ENCODE results near the gene IFNA16.
"Not testable (repeated sequence)": the region's sequence is repeated elsewhere in the genome, so short reads cannot be mapped to it uniquely, and the experiment has no call there.

Gene IFNA16

DNA sequence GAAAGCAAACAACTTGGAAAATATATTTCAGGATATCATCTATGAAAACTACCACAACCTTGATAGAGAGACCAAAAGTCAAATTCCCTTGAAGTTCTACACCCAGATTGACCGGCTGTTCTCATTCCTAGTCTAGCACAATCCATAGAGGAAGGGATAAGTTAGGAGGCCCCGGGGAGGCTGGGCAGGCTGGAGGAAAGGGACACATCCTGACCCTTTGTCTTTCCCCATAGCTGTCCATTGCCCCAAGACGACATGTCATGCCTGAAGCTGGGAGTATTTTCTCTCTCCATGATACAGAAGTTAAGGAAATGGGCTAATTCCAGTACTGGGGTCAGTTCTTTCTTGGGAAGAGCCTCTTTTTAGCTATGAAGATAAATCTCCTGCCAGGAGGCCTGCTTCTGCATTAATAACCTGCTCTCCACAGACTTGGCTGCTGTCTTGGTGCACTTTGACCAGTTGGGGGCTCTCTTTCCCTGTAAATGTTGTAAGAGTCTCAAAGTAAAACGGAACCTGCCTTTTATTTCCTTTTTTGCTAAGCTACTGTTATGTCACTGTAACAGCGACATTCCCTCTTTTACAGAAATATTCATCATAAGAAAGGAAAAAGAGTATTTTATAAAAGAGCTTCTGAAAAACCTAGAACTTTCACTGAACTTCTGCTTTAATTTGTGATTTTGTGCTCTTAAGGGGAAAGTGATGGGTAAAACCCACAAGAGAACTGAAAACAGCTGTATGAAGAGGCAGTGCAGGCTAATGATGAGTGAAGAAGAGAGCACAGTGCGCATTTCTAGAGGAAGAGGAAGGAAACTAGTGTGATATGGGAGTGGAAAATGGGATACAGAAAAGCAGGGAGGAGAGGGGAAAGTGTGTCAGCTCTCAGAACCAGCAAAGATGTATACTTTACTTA, 22.0 kb downstream of the IFNA16 start:
- H3K27ac ChIP-seq; H3K36me3 ChIP-seq (replicated peaks); in situ Hi-C loops (cut with HindIII; ENCODE audit: low pct_ligation_motif_present, low sequenced_read_pairs); H3K27me3 ChIP-seq (replicated peaks); H3K4me3 ChIP-seq (ENCODE audit: low read depth, low read length): not testable (repeated sequence)
- peak; percentile 53 for DNase-seq
- TF ChIP-seq, protein P1, sequence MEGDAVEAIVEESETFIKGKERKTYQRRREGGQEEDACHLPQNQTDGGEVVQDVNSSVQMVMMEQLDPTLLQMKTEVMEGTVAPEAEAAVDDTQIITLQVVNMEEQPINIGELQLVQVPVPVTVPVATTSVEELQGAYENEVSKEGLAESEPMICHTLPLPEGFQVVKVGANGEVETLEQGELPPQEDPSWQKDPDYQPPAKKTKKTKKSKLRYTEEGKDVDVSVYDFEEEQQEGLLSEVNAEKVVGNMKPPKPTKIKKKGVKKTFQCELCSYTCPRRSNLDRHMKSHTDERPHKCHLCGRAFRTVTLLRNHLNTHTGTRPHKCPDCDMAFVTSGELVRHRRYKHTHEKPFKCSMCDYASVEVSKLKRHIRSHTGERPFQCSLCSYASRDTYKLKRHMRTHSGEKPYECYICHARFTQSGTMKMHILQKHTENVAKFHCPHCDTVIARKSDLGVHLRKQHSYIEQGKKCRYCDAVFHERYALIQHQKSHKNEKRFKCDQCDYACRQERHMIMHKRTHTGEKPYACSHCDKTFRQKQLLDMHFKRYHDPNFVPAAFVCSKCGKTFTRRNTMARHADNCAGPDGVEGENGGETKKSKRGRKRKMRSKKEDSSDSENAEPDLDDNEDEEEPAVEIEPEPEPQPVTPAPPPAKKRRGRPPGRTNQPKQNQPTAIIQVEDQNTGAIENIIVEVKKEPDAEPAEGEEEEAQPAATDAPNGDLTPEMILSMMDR (IDR thresholded peaks at IDR 0.05; ENCODE audit: low read depth, low read length, missing control alignments) = peak; percentile 66

DNA sequence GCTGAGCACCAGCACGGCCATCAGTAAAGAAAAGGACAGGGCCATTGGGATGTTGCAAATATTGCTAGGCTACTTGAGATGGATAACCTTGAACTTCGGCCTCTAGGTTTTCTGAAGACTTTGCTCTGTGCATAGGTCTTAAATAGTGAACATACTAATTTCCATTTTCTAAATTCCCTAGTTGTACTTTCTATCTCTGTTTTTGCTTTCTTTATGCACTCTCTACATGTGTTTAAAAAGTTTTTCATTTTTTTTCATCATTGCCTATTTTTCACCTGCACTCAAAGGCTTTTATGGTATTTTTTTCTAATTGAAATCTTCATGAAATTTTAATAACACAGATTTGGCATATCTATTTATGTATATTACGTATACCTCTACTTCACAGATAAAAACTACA, 29.6 kb downstream of the IFNA16 start, which contains the start of gene IFNA4:
TSS of gene IFNA4 (minus strand) at position 101 of the 400 bp plus-strand sequence. CDS start at position 45, 56 bp downstream.
- H3K27ac ChIP-seq; H3K36me3 ChIP-seq (replicated peaks); H3K27me3 ChIP-seq (replicated peaks); H3K4me3 ChIP-seq (ENCODE audit: low read depth, low read length); DNase-seq; in situ Hi-C loops (cut with HindIII; ENCODE audit: low pct_ligation_motif_present, low sequenced_read_pairs): not testable (repeated sequence)

DNA sequence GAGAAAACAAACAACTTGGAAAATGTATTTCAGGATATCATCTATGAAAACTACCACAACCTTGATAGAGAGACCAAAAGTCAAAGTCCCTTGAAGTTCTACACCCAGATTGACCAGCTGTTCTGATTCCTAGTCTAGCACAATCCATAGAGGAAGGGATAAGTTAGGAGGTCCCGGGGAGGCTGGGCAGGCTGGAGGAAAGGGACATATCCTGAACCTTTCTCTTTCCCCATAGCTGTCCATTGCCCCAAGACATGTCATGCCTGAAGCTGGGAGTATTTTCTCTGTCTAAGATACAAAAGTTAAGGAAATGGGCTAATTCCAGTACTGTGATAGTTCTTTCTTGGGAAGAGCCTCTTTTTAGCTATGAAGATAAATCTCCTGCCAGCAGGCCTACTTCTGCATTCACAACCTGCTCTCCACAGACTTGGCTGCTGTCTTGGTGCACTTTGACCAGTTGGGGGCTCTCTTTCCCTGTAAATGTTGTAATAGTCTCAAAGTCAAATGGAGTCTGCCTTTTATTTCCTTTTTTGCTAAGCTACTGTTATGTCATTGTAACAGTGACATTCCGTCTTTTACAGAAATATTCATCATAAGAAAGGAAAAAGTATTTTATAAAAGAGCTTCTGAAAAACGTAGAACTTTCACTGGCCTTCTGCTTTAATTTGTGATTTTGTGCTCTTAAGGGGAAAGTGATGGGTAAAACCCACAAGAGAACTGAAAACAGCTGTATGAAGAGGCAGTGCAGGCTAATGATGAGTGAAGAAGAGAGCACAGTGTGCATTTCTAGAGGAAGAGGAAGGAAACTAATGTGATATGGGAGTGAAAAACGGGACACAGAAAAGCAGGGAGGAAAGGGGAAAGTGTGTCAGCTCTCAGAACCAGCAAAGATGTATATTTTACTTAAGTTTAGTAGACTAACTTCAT, 34.0 kb downstream of the IFNA16 start:
- TF ChIP-seq, protein P1 (IDR thresholded peaks at IDR 0.05; ENCODE audit: low read depth, low read length, missing control alignments) = peak; percentile 67
- H3K27ac ChIP-seq; H3K36me3 ChIP-seq (replicated peaks); H3K27me3 ChIP-seq (replicated peaks); in situ Hi-C loops (cut with HindIII; ENCODE audit: low pct_ligation_motif_present, low sequenced_read_pairs); H3K4me3 ChIP-seq (ENCODE audit: low read depth, low read length): not testable (repeated sequence)
- DNase-seq = peak; percentile 44

DNA sequence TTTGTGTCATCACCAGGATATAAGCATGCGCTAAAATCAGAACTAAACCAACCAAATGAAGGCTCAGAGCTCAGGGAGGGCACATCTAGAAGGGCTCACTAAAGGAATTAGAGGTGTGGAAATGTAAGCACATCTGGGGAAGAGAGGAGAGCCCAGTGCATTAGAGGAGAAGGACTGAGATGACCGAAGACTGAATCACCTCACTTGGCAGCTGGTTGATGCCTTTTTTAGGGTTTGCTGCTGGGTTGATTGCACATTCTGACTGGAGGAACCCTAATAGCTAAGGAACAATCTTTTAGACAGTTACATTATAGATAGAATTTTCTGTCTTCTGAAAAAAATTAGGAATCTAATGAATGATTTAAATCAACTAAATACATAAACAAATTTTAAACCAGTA, 42.4 kb downstream of the IFNA16 start:
- TF ChIP-seq, protein P1 (IDR thresholded peaks at IDR 0.05; ENCODE audit: low read depth, low read length, missing control alignments) = no peak
- Histone ChIP-seq H3K27ac (no peak overlapping the region), H3K27me3 (replicated peaks) (no peaks in the 10 kb centered on the region), H3K4me3 (ENCODE audit: low read depth, low read length) (no peak overlapping the region), H3K36me3 (replicated peaks) (no peaks in the 10 kb centered on the region)
- in situ Hi-C loops (cut with HindIII; ENCODE audit: low pct_ligation_motif_present, low sequenced_read_pairs) = no loop called here
- no peak for DNase-seq

DNA sequence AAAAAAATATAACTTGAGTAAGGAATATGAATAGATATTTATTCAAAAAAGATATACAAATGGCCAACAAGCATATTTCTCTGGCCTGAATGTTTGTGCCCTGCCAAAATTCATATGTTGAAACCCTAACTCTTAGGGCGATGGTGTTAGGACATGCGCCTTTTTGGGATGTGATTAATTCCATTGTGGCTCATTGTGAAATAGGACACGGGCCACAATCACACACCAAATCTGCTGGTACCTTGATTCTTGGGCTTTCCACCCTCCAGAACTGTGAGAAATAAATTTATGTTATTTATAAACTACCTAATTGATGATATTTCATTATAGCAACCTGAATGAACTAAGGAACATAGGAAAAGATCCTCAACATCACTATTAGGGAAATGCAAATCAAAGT, 45.0 kb downstream of the IFNA16 start:
- Histone ChIP-seq H3K4me3 (ENCODE audit: low read depth, low read length) (no peak overlapping the region), H3K27ac (no peak overlapping the region), H3K36me3 (replicated peaks) (no peaks in the 10 kb centered on the region), H3K27me3 (replicated peaks) (no peaks in the 10 kb centered on the region)
- DNase-seq = no peak
- TF ChIP-seq, protein P1 (IDR thresholded peaks at IDR 0.05; ENCODE audit: low read depth, low read length, missing control alignments) = no peak
- in situ Hi-C loops (cut with HindIII; ENCODE audit: low pct_ligation_motif_present, low sequenced_read_pairs) = no loop called here

DNA sequence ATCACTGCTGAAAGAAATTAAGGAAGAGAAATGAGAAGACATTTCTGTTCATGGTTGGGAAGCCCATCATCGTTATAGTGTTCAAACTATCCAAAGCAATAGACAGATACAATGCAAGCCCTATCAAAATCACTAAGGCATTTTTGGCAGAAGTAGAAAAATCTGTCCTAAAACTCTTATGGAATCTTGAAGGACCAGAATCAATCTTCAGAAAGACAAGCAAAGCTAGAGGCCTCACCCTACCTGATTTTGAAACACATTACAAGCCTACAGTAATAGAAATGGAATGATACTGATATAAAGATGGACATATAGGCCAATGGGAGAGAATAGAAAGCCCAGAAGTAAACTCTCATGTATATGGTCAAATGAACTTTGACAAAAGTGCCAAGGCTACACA, 45.8 kb downstream of the IFNA16 start:
- no peak overlapping the region for H3K4me3 ChIP-seq (ENCODE audit: low read depth, low read length)
- no peaks in the 10 kb centered on the region for H3K36me3 ChIP-seq (replicated peaks)
- no peak overlapping the region for H3K27ac ChIP-seq
- DNase-seq = no peak
- TF ChIP-seq, protein P1 (IDR thresholded peaks at IDR 0.05; ENCODE audit: low read depth, low read length, missing control alignments) = no peak
- in situ Hi-C loops (cut with HindIII; ENCODE audit: low pct_ligation_motif_present, low sequenced_read_pairs) = no loop called here
- H3K27me3 ChIP-seq (replicated peaks) = no peaks in the 10 kb centered on the region

DNA sequence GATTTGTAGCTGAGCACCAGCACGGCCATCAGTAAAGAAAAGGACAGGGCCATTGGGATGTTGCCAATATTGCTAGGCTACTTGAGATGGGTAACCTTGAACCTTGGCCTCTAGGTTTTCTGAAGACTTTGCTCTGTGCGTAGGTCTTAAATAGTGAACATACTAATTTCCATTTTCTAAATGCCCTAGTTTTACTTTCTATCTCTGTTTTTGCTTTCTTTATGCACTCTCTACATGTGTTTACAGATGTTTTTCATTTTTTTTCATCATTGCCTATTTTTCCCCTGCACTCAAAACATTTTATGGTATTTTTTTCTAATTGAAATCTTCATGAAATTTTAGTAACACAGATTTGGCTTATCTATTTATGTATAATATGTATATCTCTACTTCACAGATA, 50.6 kb downstream of the IFNA16 start, which contains the start of gene IFNA21:
TSS of gene IFNA21 (minus strand) at position 101 of the 400 bp plus-strand sequence. CDS start at position 53, 48 bp downstream.
- in situ Hi-C loops (cut with HindIII; ENCODE audit: low pct_ligation_motif_present, low sequenced_read_pairs); H3K36me3 ChIP-seq (replicated peaks); H3K27me3 ChIP-seq (replicated peaks); DNase-seq; H3K4me3 ChIP-seq (ENCODE audit: low read depth, low read length); H3K27ac ChIP-seq: not testable (repeated sequence)
